Fibroblast of lung (primary cell): ENCODE data around the gene IP6K3.

Experiments
- EZH2 ChIP-seq: IDR thresholded peaks from 2 replicates; pipeline ENCODE4 v1.5.1; 2012; ENCODE audit warnings: low read length, control low read depth, mild to moderate bottlenecking; ENCODE audit errors: missing control alignments
- TF ChIP-seq, protein P1 (sequence below), 2 donors: IDR thresholded peaks in 1 of 2; conservative IDR thresholded peaks in 1 of 2; 1 replicate in 1 of 2; 2 replicates in 1 of 2; pipeline ENCODE4 v1.5.1; 2011 to 2012; ENCODE audit warnings: low read length in 2 of 2, control low read depth in 1 of 2, inconsistent platforms in 1 of 2, low read depth in 1 of 2, mild to moderate bottlenecking in 1 of 2

GRCh38 chr6:33673851-33674250, 72.9 kb downstream of the IP6K3 start:
- TF ChIP-seq, protein P1, sequence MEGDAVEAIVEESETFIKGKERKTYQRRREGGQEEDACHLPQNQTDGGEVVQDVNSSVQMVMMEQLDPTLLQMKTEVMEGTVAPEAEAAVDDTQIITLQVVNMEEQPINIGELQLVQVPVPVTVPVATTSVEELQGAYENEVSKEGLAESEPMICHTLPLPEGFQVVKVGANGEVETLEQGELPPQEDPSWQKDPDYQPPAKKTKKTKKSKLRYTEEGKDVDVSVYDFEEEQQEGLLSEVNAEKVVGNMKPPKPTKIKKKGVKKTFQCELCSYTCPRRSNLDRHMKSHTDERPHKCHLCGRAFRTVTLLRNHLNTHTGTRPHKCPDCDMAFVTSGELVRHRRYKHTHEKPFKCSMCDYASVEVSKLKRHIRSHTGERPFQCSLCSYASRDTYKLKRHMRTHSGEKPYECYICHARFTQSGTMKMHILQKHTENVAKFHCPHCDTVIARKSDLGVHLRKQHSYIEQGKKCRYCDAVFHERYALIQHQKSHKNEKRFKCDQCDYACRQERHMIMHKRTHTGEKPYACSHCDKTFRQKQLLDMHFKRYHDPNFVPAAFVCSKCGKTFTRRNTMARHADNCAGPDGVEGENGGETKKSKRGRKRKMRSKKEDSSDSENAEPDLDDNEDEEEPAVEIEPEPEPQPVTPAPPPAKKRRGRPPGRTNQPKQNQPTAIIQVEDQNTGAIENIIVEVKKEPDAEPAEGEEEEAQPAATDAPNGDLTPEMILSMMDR (conservative IDR thresholded peaks at IDR 0.05 in 1 of 2, IDR thresholded peaks at IDR 0.05 in 1 of 2; ENCODE audit: low read depth in 1 of 2, low read length in 2 of 2), result no peak
- TF ChIP-seq EZH2, result no peak
